HG03280 (cell line): ENCODE data around the gene TCF7.

ENCODE experiments used
- ATAC-seq: cut with Tn5 transposase; IDR thresholded peaks from one replicate; pipeline ENCODE4 v1.9.1; 2021; ENCODE audit warnings: mild to moderate bottlenecking, moderate library complexity; ENCODE audit not compliant: unreplicated experiment

The TCF7 gene

DNA sequence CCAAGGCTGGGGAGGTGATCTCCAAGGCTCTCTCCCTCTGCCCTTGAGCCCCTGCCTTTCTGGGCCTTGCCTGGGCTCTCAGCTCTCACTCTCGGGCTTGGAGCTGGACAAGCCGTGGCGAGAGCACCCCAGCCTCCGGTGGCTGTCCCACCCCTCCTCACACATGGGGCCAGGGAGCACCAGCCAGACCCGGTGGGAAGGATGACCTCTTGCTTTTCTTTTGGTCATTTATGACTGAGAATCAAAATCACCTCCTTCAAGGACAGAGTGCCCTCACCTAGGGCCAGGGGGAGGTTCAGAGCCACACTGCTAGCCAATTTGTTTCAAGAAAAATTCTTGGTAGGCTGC lies 14.1 kb downstream of the TCF7 start:
- no peak for ATAC-seq

DNA sequence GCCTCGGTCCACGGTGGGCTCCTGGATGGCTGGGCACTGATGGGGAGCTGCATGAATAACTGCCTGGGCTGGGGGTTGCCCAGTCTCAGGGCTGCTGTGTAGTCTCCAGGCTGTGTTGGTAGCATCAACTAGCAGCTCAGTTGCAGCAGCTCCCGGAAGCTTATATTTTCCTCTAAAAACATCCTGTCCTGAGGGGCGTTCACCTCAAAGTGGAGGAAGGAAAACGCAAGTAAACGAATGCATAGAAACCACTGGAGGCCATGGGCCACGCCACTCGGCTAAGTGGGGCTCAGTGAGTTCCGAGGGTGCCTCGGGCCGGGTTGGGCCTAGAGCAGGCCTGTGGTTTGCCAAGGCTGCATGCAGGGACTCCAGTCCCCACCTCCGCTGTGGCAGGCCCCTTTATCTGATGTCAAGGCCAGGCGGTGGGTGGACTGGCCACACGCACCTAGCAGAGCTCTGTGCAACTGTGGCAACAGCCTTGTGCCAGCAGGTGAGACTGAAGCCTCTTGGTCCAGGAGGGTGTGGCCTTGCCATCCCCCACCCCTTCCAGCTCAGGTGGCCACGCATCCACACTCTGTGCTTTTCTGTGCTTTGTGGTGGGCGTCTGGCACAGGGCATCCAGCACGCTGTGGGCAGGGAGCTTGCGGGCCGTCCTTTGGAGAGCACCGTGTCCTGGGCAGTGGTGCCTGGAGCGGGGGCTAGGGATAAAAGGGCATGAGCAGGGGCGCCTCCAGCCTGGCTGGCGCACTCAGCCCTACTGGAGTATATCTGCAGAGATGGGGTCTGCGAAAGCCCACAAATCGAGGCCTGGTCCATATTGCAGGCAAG lies 15.1 kb downstream of the TCF7 start:
- no peak for ATAC-seq

DNA sequence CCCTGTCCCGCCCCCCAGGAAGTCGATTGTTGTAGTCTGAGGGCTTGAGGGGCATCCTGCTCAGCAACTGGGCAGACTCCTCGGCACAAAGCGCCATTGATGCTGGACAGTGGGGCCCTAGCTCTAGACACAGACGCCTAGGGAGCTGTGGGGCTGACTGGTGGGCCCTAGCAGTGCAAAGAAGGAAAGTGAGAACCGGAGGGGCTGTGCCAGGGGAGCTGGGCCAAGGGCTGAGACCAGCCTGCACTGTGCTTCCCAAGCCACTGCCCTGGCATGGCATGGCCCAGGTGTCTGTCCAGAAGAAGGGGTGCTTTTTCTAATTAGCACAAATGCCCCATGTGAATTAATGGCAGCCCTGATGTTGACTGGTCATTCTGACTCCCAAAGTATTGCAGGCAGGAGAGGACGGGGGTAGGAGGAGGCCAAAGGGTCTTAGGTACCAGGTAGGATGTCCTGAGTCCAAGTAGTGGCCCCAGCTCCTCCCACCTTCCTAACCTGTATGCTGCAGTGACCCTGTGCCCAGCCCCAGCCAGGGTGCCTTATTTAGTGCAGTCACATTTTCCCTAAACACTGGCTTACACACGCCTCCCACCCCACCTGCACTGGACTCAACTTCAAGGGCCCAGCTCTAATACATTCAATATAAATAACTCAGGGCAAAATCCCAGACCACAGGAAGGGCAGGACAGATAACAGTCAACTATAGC lies 15.9 kb downstream of the TCF7 start:
- no peak for ATAC-seq

DNA sequence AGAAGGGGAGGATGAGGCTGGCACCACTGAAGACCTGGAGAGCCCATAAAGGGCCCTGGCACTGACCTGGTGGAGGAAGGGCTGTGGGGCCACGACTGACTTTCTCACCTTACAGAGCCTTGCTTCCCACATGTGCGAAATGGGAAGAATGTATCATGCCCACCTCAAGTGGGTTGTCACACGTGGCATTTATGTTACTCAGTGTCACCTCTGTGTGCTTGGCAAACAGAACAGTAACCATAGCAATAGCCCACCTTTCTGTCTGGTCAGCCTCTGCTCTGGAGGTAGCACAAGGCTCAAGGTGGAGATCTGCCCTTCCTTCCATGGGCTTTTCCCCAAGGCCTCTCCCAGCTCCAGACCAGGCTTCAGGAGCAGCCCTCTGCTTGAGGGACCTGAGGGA lies 16.7 kb downstream of the TCF7 start:
- ATAC-seq, result no peak

DNA sequence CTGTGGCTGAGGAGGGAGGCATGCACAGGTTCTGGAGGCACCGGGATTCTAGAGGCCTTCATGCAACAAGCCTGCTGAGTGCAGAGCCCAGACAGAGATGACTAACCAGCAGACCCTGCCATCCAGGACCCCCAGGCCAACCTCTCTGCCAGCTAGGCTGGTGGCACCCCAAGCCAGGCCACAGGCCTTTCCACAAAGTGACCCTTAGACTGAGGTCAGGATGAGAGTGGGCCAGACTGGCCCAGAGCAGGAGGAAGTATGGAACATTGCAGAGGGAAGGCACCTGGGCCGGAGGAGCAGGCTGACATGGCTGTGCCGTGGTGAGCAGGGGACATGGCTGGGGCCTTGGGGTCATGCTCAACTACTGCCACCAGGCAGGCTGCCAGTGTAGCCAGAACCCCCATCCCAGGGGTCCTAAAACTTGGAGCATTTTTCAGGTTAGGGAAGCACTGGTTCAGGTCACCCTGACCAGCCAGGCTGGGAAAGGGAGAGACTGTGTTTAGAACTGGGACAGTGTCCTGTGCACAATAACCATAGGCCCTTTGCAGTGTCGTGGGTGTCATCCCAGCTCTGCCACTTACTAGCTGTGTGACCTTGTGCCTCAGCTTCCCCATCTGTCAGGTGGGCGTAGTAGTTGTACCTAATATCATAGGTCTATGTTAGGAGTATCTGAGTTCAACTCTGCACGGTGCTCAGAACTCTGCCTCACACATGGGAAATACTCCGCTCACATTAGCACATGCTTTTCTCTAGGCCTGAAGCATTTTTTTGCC lies 17.3 kb downstream of the TCF7 start:
- ATAC-seq, result no peak

DNA sequence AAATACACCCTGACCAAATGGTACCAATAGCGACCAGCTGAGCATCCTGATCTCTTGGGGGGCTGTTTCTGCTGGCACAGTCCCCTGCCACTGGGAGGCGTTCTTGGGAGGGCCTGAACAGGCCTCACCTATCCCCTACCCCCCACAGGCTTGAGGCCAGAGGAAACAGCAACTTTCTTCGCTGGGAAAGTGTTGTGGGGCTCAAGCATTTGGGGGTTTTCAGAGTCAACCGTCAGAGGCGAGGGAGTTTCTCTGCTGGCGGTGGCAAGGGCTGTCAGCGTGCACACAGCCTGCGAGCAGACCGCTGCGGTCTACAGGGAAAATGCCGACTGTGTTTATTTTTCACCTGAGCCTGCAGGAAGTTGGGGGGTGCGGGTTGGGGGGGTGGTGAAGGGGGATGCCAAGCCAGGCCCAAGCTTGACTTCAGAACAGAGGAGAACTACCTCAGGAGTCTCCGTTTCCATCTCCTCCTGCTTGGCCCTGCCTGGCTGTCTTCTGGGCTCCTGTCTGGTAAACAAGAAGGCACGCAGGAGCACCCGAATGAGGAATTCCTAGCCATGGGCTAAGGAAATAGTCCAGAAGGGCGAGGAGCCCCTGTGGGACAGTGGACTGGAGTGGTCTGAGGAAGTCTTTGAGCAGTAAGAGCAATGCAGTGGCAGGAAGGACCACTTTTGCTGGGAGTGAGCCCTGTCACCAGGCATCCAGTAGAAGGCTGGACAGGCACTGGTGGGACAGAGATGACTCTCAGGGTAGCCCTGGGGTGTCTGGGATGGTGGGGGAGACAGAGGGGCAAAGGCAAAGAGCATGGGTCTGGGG lies 18.1 kb downstream of the TCF7 start:
- ATAC-seq, result peak; percentile 52

DNA sequence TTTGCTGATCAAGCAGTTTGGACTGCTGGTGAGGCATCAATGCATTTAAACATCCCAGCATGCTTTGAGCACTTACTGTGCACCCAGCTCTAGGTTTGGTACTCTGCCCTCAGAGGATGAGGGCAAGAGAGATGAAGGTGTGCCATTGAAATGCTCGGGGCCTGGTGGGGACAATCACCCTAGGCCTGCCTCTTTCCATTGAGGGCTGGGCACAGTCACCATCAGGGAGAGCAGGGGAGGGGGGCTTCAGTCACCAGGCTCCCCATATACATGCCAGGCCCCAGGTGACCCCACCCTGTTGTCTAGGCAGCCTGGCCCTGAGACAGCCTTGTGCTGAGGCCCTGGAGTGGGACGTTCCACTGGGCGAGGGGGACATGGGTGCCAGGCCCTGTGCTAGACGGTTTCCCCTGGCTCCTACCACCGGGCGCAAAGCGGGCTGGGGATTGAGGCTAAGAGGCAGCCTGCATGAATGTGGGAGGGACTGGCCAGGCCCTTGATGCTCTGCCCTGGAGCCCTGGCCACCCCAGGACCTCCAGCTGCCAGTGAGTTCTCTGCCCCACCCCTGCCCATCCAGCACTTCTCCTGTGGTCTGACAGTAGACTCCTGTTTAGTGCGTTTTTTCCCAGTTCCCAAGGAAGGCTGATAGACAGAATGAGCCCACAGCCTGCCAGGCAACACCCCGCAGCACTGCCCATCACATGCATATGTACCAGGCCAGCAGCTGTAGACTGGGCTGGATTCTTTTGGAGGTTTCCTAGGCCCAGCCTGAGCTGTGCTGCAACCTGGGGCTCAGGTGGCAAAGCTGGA lies 18.9 kb downstream of the TCF7 start:
- ATAC-seq, result no peak

DNA sequence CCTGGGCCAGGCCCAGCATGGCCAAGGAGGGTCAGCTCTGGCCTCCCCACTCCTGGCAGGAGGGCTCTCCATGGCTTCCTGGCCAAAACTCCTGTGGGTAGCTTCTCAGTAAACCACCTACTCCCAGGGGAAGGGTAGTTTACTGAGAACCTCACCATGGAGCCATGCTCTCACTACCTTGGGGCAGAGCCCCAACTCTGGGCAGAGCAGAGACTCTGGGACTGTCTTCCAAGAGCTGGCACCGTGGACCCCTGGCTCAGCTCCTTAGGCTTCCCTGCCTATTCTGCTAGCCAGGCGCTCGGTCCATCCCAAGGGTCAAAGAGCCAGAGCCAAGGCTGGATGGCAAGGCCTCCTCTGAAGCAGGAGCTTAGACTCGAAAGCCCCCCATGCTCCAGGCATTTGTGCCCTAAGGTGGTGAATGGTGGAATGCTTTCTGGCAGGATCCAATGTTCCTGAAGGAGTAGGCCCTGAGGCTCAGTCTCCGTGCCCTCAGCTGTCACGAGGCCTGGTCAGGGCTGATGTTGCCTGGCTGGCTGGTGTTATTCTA lies 19.6 kb downstream of the TCF7 start:
- no peak for ATAC-seq

DNA sequence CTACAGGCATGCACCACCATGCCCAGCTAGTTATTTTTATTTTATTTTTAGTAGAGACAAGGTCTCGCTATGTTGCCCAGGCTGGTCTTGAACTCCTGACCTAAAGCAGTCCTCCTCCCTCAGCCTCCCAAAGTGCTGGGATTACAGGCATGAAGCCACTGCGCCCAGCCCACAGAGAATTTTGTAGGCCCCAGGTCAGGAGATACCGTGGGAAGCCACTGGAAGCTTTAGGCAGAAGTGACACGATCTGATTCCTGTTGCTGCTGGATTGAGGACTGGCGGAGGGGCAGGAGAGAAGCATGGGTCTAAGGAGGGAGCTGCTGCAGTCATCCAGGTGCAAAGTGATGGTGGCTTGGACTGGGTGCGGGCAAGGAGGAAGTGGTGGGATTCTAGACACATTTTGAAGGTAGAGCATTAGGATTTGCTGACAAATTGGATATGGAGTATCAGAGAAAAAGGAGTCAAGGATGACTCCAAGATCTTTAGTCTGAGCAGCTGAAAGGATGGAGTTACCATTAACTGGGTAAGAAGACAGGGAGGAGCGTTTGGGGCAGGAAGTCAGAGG lies 20.7 kb downstream of the TCF7 start:
- ATAC-seq, result no peak

DNA sequence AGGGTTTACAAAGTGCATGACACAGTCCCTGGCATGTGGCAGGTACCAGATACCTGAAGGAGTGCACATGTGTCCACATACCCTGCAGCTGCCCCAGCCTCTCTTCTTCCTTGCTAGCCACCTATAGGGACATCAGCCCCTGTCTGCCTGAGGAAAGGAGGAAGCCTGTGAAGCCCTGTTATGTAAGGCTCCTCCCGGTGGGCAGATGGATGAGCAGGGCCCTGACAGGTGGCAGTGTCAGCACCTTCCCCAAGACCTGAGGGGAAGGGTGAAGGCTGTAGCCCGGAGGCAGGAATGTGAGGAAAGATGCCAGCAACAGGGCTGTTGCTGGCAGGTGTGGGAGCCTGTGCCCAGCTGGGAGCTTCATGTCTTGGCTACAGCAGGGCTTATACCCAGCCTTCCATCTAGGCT lies 21.7 kb downstream of the TCF7 start:
- no peak for ATAC-seq

DNA sequence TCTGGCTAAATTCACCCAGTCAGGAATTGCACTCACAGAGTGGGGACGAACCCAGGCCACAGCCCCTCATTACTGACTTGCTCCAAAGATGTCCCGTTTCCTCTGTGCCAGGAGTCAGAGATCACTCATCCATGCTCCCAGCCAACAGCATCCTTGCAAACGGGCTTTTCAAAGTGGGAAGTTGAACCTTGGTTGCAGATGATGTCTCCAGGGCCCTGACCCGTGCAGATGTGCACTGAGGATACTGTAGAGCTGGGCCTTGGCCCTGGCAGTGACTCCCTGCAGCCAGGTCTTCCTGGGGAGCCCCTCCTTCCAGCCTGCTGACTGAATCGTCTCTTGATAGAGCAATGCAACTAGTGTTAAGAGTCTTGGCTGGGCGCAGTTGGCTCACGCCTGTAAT lies 22.3 kb downstream of the TCF7 start:
- ATAC-seq, result no peak

DNA sequence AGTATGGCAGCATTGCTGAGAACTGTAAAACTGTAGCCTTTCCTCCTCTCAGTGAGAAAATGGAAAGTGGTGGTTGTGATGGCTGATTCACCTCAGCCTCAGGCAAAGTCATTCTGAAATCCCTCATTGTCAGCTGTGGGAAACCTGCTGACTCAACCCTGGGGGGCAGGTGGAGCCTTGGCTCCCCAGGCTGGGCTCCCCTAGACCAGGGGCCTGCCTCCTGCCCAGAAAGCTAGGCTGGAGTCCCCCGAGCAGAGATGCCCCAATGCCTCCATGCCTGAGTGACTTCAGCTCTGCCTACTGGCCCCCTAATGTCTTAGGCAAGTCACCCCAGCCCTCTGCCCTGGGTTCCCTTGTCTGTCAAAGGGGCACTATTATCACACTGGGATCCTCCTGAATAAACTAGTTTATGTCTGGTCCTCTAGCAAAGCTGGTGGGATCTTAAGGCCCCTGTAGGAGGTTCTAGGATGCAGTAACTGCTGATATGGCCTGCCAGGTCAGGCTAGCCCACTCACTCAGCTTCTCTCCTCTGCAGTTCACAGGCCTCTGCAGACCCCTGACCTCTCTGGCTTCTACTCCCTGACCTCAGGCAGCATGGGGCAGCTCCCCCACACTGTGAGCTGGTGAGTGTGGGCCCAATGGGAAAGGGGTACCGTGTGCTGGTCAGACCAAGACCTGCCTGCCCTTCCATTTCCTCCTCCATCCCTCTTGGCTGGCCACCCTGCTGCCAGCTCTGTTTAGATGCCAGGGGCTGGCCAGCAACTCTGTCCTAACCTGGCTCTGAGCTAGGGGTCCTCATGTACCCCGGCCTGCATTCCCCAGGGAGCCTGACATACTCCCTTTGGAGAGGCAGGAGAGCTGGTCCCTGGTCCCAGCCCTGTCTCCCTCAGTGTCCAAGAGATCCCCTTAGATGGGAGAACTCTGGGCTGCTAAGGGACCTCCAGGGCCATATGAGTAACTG lies 24.2 kb downstream of the TCF7 start:
- ATAC-seq, result peak; percentile 61

DNA sequence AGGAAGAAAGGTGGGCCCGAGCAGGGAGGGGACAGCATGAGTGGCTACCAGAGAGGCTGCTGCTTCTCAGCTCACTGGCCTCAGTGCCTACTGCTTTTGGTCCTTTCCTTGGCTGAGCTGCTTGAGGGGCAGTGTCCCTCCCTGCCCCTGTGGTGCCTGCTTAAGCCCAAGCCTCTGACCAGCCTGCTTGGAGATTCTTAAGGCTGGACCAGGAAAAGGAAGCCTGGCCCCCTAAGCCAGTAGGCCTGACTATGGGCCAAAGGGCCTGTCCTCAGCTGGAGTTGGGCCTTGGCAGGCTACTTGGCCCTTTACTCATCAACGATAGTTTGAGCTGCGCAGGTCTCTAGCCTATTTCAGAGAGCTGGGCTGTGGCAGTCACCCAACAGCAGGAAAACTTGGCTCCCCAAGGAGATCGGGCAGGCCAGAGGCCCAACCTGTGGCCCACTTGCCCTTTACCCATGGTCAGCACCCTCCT lies 24.9 kb downstream of the TCF7 start:
- ATAC-seq, result no peak

DNA sequence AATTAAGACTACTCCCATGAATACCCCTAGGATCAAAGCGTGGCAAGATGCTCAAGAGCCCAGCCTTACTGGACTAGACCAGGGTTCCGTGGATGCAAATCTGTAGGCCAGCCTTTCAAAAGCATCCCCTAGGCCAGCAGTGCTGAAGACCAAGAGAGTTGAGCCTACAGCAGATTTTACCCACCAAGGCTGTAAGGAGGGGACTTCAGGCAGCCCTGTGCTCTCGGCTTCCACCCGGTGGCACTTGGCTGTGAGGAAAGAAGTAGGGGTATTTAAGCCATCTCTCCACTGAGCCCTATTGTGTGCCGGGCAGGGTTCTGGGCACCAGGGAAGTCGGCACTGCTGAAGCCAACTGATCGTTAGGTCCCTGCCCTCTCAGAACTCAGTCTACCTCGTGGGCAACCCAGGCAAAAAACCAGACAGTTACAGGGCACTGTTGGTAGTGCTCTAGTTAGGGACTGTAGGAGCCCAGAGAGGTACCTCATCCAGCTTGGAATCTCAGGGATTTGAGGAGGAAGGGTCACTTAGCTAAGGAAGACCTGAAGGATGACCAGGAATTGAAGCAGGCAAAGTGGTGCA lies 25.5 kb downstream of the TCF7 start:
- no peak for ATAC-seq

DNA sequence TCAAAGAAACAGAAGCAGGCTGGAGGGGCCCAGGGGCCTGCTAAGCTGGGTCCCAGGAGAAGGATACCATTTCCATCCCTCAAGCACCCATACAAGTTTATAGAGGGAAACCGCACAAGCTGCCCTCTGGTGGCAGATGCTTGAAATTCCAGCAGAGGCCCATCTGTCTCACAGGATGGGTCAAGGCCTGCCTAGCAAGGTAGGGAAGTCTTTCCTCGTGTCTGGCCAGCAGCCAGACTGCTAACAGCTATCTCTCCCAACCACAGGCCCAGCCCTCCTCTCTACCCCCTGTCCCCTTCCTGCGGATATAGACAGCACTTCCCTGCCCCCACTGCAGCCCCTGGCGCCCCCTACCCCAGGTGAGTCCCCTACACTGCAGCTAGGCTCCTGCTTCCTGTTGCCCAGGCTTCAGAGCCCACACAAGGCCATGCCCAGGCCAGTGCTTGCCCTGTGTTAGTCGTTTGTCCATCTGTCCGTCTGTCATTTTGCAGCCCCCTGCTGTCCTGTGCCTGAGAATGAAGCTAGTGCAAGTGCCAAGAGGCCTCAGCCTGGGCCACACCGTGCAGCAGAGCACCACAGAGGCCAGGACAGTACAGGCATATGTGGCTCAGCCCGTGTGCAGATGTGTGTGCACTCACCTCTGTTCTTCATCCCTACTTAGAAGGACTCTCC lies 26.2 kb downstream of the TCF7 start:
- no peak for ATAC-seq

DNA sequence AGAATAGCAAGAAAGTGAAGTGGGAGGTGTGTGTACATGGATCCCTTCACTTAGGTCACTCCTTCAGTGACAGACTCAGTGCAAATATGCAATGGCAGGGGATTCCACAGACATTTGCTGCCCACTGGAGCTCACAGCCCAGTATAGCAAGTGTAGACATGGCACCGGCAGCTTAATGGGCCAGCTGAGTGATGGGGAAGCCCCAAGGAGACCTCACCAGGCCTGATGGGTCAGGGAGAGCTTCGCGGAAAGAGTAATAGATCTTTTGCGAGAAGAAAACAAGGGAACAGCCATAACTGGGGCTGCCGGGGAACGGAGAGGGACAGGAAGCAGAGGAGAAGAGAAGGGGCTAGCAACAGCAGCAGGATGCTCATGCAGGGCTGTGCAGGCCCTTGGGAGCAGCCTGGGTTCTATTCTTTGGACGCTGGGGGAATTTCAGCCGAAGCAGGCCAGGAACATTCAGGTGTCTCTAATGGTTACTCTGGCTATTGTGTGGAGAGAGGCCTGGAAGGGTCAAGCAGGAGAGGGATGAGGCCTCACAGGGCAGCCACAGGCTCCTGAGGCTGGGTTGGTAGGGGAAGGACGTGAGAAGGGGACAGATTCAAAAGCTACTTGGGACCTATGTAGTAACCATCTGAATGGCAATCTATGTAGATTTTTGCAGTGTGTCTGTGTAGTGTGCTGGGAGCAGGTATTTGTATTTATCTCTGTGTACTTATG lies 27.0 kb downstream of the TCF7 start:
- ATAC-seq, result no peak

DNA sequence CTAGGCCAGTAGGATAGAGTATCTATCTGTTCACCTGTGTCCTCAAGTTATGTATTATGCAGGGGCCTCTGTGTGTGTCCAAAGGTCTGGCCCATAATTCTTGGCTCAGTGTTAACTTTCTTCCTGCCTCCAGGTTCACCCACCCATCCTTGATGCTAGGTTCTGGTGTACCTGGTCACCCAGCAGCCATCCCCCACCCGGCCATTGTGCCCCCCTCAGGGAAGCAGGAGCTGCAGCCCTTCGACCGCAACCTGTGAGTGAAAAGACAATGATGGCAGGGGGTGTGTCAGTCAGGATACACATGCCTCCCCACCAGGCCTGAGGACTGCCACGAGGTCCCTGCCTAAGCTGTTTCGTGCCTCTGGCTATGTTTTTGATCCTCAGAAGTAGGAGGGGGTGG lies 27.6 kb downstream of the TCF7 start:
- ATAC-seq, result no peak
